ENCODE results near the gene RPTOR. TPM values are rescaled to one million over a fixed set of nuclear protein-coding genes. Genes with fewer than 3 reads are reported as not detected.

The RPTOR gene
- total and polyA plus RNA-seq, 10 of the 15 experiments (the other 5 are each of a cell fraction or from before 2014, with no cell fraction given) = 0.18 to 32.1 (median 7.8) TPM

DNA sequence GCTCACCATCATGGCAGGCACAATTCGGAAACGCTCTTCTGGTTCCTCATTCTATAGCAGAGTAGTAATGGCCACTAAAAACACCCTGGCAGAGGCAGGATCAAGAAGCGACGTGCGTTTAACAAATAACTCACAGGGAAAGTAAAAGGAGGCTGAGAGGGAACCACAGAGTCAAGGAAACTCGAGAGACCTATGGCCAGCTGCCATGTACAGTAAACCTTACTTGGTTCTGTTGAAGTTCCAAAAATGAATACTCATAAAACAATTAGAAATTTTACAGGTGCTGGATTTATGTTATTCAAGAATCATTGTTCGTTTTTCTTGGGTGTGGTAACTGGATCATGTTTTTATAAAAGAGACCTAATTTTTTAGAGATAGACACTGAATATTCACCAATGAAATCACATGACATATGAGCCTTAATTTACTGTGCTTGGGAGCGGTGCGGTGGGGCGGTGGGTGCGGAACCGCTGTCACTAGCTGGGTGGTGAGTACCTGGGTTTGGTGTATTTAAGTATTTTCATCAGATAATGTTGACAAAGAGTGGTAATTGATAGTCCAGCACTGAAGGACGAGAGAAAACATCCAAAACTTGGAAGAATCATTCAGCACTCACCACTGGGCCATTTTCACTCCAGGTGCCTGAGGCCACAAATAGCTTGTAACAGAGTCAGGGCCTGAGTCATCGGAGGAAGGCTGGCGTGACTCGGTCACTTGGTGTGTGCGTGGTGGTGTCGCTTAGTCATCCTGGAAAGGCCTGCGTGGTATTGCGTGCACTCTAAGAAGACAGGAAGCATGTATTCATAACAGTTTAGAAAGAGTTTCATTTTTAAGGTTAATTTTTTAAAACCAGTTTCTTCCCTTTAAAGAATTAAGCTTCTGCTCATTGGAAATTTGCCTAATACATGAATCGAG lies 311.6 kb downstream of the RPTOR start (continued):
- TF ChIP-seq, protein P1, sequence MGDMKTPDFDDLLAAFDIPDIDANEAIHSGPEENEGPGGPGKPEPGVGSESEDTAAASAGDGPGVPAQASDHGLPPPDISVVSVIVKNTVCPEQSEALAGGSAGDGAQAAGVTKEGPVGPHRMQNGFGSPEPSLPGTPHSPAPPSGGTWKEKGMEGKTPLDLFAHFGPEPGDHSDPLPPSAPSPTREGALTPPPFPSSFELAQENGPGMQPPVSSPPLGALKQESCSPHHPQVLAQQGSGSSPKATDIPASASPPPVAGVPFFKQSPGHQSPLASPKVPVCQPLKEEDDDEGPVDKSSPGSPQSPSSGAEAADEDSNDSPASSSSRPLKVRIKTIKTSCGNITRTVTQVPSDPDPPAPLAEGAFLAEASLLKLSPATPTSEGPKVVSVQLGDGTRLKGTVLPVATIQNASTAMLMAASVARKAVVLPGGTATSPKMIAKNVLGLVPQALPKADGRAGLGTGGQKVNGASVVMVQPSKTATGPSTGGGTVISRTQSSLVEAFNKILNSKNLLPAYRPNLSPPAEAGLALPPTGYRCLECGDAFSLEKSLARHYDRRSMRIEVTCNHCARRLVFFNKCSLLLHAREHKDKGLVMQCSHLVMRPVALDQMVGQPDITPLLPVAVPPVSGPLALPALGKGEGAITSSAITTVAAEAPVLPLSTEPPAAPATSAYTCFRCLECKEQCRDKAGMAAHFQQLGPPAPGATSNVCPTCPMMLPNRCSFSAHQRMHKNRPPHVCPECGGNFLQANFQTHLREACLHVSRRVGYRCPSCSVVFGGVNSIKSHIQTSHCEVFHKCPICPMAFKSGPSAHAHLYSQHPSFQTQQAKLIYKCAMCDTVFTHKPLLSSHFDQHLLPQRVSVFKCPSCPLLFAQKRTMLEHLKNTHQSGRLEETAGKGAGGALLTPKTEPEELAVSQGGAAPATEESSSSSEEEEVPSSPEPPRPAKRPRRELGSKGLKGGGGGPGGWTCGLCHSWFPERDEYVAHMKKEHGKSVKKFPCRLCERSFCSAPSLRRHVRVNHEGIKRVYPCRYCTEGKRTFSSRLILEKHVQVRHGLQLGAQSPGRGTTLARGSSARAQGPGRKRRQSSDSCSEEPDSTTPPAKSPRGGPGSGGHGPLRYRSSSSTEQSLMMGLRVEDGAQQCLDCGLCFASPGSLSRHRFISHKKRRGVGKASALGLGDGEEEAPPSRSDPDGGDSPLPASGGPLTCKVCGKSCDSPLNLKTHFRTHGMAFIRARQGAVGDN (IDR thresholded peaks at IDR 0.05) = peak; percentile 95
- TF ChIP-seq, protein P2, sequence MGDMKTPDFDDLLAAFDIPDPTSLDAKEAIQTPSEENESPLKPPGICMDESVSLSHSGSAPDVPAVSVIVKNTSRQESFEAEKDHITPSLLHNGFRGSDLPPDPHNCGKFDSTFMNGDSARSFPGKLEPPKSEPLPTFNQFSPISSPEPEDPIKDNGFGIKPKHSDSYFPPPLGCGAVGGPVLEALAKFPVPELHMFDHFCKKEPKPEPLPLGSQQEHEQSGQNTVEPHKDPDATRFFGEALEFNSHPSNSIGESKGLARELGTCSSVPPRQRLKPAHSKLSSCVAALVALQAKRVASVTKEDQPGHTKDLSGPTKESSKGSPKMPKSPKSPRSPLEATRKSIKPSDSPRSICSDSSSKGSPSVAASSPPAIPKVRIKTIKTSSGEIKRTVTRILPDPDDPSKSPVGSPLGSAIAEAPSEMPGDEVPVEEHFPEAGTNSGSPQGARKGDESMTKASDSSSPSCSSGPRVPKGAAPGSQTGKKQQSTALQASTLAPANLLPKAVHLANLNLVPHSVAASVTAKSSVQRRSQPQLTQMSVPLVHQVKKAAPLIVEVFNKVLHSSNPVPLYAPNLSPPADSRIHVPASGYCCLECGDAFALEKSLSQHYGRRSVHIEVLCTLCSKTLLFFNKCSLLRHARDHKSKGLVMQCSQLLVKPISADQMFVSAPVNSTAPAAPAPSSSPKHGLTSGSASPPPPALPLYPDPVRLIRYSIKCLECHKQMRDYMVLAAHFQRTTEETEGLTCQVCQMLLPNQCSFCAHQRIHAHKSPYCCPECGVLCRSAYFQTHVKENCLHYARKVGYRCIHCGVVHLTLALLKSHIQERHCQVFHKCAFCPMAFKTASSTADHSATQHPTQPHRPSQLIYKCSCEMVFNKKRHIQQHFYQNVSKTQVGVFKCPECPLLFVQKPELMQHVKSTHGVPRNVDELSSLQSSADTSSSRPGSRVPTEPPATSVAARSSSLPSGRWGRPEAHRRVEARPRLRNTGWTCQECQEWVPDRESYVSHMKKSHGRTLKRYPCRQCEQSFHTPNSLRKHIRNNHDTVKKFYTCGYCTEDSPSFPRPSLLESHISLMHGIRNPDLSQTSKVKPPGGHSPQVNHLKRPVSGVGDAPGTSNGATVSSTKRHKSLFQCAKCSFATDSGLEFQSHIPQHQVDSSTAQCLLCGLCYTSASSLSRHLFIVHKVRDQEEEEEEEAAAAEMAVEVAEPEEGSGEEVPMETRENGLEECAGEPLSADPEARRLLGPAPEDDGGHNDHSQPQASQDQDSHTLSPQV (IDR thresholded peaks at IDR 0.05) = peak; percentile 72; the same call in 1 of the 2 replicates
- TF ChIP-seq BMI1 (IDR thresholded peaks at IDR 0.05; ENCODE audit: borderline replicate concordance) (peak; percentile 66; the same call in 1 of the 2 replicates), RELA (IDR thresholded peaks at IDR 0.05; ENCODE audit: borderline replicate concordance, partially characterized antibody) (no peak), ZNF24 (IDR thresholded peaks at IDR 0.05) (peak; percentile 60; the same call in 1 of the 2 replicates), ZNF207 (IDR thresholded peaks at IDR 0.05; ENCODE audit: borderline replicate concordance) (no peak), LARP7 (IDR thresholded peaks at IDR 0.05) (no peak), TARDBP (IDR thresholded peaks at IDR 0.05; ENCODE audit: borderline replicate concordance) (no peak), TCF3 (IDR thresholded peaks at IDR 0.05; ENCODE audit: borderline replicate concordance, insufficient read depth, low read depth, low read length) (peak; percentile 98), PML (IDR thresholded peaks at IDR 0.05; ENCODE audit: low read length) (peak; percentile 79; the same call in 1 of the 2 replicates), SUZ12 (IDR thresholded peaks at IDR 0.05; ENCODE audit: unreplicated experiment) (no peak)
- TF ChIP-seq, protein P3, sequence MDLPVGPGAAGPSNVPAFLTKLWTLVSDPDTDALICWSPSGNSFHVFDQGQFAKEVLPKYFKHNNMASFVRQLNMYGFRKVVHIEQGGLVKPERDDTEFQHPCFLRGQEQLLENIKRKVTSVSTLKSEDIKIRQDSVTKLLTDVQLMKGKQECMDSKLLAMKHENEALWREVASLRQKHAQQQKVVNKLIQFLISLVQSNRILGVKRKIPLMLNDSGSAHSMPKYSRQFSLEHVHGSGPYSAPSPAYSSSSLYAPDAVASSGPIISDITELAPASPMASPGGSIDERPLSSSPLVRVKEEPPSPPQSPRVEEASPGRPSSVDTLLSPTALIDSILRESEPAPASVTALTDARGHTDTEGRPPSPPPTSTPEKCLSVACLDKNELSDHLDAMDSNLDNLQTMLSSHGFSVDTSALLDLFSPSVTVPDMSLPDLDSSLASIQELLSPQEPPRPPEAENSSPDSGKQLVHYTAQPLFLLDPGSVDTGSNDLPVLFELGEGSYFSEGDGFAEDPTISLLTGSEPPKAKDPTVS (IDR thresholded peaks at IDR 0.05; ENCODE audit: low read depth, low read length) = no peak
- TF ChIP-seq, protein P4, sequence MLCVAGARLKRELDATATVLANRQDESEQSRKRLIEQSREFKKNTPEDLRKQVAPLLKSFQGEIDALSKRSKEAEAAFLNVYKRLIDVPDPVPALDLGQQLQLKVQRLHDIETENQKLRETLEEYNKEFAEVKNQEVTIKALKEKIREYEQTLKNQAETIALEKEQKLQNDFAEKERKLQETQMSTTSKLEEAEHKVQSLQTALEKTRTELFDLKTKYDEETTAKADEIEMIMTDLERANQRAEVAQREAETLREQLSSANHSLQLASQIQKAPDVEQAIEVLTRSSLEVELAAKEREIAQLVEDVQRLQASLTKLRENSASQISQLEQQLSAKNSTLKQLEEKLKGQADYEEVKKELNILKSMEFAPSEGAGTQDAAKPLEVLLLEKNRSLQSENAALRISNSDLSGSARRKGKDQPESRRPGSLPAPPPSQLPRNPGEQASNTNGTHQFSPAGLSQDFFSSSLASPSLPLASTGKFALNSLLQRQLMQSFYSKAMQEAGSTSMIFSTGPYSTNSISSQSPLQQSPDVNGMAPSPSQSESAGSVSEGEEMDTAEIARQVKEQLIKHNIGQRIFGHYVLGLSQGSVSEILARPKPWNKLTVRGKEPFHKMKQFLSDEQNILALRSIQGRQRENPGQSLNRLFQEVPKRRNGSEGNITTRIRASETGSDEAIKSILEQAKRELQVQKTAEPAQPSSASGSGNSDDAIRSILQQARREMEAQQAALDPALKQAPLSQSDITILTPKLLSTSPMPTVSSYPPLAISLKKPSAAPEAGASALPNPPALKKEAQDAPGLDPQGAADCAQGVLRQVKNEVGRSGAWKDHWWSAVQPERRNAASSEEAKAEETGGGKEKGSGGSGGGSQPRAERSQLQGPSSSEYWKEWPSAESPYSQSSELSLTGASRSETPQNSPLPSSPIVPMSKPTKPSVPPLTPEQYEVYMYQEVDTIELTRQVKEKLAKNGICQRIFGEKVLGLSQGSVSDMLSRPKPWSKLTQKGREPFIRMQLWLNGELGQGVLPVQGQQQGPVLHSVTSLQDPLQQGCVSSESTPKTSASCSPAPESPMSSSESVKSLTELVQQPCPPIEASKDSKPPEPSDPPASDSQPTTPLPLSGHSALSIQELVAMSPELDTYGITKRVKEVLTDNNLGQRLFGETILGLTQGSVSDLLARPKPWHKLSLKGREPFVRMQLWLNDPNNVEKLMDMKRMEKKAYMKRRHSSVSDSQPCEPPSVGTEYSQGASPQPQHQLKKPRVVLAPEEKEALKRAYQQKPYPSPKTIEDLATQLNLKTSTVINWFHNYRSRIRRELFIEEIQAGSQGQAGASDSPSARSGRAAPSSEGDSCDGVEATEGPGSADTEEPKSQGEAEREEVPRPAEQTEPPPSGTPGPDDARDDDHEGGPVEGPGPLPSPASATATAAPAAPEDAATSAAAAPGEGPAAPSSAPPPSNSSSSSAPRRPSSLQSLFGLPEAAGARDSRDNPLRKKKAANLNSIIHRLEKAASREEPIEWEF (IDR thresholded peaks at IDR 0.05; ENCODE audit: insufficient replicate concordance, low read depth, low read length) = no peak
